ENCODE measurements around the gene SRR.

Gene SRR

GRCh38 chr17:2369551-2370210, 65.9 kb downstream of the SRR start:
- no peak for DNase-seq (ENCODE audit: low read depth in 3 of 3, low spot score in 1 of 3)

GRCh38 chr17:2370211-2370589, 66.5 kb downstream of the SRR start:
- no peak for DNase-seq (ENCODE audit: low read depth in 3 of 3, low spot score in 1 of 3)

- no peak for DNase-seq (ENCODE audit: low read depth in 3 of 3, low spot score in 1 of 3)
Observed at GRCh38 chr17:2371183-2372130, 67.7 kb downstream of the SRR start.

- DNase-seq (ENCODE audit: low read depth in 3 of 3, low spot score in 1 of 3) = no peak
Observed at GRCh38 chr17:2372180-2372579, 68.4 kb downstream of the SRR start.

GRCh38 chr17:2372681-2373080, 68.9 kb downstream of the SRR start:
- no peak for DNase-seq (ENCODE audit: low read depth in 3 of 3, low spot score in 1 of 3)

- no peak for DNase-seq (ENCODE audit: low read depth in 3 of 3, low spot score in 1 of 3)
Observed at GRCh38 chr17:2373179-2373578, 69.4 kb downstream of the SRR start.
